HG03060 (cell line): ENCODE measurements around the gene HYAL4.
"Not testable (repeated sequence)": the region's sequence is repeated elsewhere in the genome, so short reads cannot be mapped to it uniquely, and the experiment has no call there.

Experiments used
- ATAC-seq: cut with Tn5 transposase; IDR thresholded peaks from one replicate; pipeline ENCODE4 v1.9.1; 2021; ENCODE audit warnings: low read depth, moderate number of reproducible peaks; ENCODE audit not compliant: unreplicated experiment

The HYAL4 gene

DNA sequence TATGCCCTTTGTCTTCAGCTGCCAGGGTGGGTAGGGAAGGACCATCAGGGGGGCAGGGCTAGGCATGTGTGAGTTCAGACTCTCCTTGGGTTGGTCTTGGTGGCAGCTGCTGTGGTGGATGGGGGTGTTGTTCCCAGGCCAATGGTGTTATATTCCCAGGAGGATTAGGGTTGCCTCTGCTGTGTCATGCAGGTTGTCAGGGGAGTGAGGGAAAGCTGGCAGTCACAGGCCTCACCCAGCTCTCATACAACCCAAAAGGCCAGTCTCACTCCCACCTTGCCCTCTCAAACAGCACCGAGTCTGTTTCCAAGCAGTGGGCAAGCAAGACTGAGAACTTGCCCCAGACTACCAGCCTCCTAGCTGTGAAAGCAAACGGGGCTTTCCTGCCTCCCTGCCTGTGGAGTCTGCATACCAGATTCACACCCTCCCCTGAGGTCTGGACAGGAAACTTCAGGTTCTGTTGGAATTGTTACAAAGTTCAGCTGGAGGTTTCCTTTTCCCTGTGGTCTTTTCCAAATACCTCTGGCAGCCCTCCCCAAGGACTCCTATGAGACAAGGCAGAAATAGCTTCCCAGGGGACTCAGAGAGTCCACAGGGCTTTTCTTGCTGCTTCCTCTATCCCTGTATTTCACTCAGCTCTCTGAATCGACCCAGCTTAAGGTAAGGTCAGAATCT lies 1.4 kb downstream of the HYAL4 start:
- no peak for ATAC-seq

DNA sequence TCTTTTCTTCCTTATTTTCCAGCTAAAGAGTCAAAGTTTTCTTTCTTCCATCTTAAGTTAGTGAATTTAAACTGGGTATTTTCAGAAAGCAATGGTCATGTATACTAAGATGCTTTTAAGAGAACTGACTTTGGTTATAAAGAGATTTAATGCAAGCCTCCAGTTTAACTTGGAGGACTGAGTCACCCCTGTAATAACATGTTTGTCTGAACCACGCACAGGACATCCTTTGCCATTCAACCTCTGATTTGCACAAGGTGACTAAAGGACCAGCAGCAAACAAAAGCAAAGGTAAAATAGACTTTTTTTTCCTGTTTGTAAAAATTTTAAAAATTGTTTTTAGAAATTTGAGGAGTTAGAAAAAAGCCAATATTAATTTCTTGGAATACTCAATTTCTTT lies 2.9 kb downstream of the HYAL4 start:
- no peak for ATAC-seq

DNA sequence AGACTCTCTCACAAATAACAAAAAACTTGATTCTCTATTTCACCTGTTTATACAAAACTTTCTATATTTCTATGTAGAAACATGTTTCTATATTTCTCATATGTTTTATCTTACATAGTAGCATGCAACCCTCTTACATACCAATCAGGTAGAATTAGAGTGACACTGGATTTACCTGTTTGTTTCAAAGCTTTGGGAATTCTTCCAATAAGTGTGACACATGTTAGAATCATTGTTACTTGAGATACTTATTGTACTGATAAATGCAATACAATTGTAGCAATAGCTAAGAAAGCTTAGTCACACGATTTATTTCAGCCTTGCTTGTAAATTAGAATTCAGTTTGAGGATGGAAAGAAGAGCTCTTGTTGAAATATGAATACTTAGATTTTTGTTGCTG lies 4.9 kb downstream of the HYAL4 start:
- ATAC-seq: no peak

- ATAC-seq: not testable (repeated sequence)
These were observed 6.4 kb downstream of the HYAL4 start for GRCh38 chr7:123851404-123851803.

DNA sequence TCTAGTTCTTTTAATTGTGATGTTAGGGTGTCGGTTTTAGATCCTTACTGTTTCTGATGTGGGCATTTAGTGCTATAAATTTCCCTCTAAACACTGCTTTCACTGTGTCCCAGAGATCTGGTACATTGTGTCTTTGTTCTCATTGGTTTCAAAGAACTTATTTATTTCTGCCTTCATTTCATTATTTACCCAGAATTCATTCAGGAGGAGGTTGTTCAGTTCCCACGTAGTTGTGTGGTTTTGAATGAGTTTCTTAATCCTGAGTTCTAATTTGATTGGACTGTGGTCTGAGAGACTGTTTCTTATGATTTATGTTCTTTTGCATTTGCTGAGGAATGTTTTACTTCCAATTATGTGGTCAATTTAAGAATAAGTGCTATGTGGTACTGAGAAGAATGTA lies 9.3 kb downstream of the HYAL4 start:
- ATAC-seq: not testable (repeated sequence)

DNA sequence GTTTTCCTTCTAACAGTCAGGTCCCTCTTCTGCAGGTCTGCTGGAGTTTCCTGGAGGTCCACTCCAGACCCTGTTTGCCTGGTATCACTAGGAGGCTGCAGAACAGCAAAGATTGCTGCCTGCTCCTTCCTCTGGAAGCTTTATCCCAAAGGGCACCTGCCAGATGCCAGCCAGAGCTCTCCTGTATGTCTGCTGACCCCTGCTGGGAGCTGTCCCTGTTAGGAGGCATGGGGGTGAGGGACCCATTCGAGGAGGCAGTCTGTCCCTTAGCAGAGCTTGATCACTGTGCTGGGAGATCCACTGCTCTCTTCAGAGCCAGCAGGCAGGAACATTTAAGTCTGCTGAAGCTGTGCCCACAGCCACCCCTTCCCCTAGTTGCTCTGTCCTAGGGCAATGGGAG lies 11.5 kb downstream of the HYAL4 start:
- not testable (repeated sequence) for ATAC-seq

- ATAC-seq: no peak
These were observed 15.9 kb downstream of the HYAL4 start for GRCh38 chr7:123860848-123861247.

DNA sequence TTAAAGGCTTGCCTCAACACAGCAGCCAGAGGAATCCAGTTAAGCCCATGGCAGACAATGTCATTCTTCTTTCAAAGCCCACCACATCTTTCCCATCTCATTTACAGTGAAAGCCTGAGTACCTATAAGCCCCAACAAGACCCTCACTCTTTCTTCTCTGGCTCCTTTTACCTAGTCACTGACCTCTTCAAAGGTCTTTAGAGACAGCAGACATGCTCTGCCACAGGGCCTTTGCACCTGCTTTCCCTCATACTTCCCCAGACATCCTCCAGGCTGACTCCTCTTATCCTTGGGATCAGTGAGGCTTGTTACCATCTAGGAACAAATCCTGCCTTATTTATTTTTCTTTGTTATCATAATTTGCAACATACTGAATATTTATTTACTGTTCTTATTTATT lies 17.8 kb downstream of the HYAL4 start:
- no peak for ATAC-seq

DNA sequence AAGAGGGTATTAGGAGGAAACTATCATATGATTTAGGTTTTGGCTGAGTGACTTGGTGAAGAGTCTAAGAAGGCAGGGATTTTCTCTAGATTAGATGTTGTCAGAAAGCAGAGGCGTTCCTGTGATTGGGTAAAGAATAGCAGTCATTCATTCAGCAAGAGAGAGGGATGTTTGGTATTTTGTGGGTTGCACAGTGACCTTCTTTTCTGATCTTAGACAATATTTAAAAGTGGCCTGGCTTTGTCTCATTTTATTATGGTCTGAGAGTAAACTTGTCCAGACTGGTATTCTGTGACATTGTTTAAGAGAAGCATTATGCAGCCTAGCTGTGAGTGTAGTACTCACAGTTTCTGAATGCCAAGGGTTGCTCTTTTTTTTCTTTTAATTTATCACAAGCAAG lies 18.5 kb downstream of the HYAL4 start:
- ATAC-seq: no peak

GRCh38 chr7:123864012-123864411 lies 19.0 kb downstream of the HYAL4 start:
- ATAC-seq: no peak

GRCh38 chr7:123864436-123864835 lies 19.5 kb downstream of the HYAL4 start:
- ATAC-seq: no peak

- no peak for ATAC-seq
These were observed 20.0 kb downstream of the HYAL4 start for GRCh38 chr7:123864966-123865365.

GRCh38 chr7:123865517-123866117 lies 20.6 kb downstream of the HYAL4 start:
- ATAC-seq: peak; percentile 92

DNA sequence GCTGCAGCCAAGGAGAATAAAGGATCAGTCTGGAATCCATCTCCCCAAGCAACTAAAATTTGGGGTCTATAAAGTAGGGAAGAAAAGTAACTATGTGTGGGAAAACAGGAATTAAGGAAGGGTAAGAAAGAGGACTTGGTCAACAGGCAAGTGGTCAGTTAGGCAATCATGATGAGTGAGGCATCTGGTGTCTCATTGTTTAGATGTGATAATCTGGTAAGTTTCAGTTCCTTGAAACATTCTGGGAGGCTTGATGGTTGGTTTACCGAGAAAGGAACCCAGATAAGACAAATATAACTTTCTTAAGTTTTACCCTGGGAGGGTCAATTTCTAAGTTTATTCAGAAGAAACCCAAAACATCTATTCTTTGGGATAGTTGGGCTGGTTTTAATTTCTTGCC lies 22.3 kb downstream of the HYAL4 start:
- no peak for ATAC-seq

DNA sequence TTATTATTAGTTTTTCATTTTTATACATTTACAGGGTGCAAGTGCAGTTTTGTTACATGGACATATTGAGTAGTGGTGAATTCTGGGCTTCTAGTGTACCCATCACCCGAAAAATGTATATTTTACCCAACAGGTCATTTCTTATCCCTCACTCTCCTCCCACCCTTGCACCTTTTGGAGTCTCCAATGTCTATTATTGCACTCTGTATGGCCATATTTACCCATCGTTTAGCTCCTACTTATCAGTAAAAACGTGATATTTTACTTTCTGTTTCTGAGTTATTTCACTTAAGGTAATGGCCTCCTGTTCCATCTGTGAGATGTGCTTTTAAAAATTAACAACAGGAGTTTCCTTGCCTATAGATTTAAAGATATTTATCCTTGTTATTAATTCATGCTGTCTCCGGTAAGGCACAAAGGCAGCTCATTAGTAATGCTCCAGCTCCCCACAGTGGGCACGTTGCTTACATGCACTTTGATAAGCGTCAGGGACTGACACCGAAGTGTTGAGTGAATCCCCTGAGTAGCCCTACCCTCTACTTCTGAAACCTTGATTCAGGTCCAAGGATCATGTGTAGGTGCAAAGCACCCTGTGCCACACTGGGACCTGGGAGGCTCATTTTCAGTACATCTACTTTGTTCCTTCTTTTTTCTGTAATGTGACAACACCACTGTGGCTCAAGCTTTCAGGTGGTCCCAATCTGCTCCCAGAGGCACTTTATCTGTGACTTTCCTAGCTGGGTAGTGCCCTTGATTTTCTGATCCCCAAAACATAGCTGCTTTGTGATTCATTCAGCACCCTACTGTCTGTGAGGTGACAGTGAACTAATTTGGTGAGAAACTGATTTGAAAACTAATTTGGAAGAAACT lies 27.3 kb downstream of the HYAL4 start:
- ATAC-seq: peak; percentile 84

- no peak for ATAC-seq
These were observed 27.9 kb downstream of the HYAL4 start for GRCh38 chr7:123872908-123873307.

GRCh38 chr7:123876557-123877256 lies 31.7 kb downstream of the HYAL4 start:
- ATAC-seq: no peak

DNA sequence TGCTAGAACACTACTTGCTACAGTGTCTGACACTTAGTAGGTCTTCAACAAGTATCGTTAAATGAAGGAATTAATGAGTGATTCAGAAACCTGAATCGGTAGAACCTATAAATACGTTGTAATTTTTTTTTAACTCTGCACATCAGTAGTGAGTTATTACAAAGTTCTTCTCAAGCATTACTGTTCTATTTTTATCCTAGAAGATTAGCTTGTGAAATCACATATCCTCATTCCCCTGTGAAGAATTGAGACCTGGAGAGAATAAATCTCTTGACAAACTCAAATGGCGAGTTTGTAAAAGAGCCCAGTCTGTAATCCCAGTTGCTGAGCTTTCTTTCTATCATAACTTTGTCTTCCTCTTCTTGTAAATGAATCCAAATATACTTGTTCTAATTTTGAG lies 34.7 kb downstream of the HYAL4 start:
- no peak for ATAC-seq

- no peak for ATAC-seq
These were observed 36.3 kb downstream of the HYAL4 start for GRCh38 chr7:123881300-123881699.

GRCh38 chr7:123883154-123883553 lies 38.2 kb downstream of the HYAL4 start:
- ATAC-seq: no peak

DNA sequence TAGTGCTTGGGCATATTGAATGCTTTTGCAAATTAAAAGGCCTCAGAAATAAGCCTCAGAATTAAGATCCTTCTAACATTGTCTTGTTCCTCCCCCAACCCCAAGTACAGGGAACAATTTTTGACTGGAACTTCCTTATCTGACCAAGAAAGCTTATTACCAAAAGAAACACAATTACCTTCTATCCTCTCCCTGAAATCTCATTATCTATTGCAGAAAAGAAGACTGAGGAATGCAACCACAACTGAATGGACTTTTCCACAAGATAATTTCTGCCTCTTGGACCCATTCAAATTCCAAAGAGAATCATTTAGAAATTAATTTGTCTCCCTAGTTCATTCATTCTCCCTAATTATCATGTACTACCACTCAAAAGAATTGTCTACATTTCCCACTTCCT lies 43.2 kb downstream of the HYAL4 start:
- no peak for ATAC-seq
